HG03095 (cell line): ENCODE results near the gene PIMREG.

ENCODE experiments used
- ATAC-seq: cut with Tn5 transposase; IDR thresholded peaks from one replicate; pipeline ENCODE4 v1.9.1; 2021; ENCODE audit warnings: moderate library complexity; ENCODE audit not compliant: unreplicated experiment

PIMREG gene

DNA sequence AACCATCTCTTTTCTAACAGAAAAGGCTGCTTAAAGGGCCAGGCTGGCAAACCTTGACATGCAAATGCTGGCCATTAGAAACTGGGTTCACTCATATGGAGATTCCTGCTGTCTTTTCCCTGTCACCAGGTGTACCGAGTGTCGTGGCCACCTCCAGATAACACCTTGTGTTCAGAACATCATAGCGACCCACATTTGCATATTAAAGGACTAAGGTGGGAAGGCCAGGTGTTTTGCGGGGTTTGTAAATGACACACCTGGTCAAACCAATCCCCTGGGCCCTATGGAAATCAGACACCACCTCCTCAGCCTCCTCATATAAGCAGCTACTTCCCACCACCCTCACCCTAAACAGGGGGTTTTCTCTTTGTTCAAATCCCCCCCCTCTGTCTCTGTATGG is 6.8 kb upstream of the PIMREG start:
- ATAC-seq, result no peak

GRCh38 chr17:6437956-6438355 is 6.3 kb upstream of the PIMREG start:
- no peak for ATAC-seq

- no peak for ATAC-seq
These were observed 4.3 kb upstream of the PIMREG start for GRCh38 chr17:6439951-6440350.

DNA sequence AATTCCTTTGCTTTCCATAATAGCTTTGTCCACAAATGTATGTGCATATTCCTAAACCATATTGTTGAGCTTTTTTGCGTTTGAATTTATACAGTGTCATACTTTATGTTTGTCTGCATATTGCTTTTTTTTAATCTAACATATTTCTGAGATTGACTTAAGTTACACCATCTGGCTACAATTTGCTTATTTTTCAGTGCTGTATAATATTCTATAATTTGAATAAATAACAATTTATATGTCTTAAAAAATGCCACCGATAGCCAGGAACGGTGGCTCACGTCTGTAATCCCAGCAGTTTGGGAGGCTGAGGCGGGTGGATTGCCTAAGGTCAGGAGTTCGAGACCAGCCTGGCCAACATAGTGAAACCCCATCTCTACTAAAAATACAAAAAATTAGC is 1.5 kb upstream of the PIMREG start:
- ATAC-seq, result no peak

GRCh38 chr17:6444571-6445335 is 498 bp downstream of the PIMREG start:
- ATAC-seq, result no peak

- no peak for ATAC-seq
These were observed 2.4 kb downstream of the PIMREG start for GRCh38 chr17:6446516-6447100.

- ATAC-seq, result no peak
These were observed 4.2 kb downstream of the PIMREG start for GRCh38 chr17:6448473-6448872.

DNA sequence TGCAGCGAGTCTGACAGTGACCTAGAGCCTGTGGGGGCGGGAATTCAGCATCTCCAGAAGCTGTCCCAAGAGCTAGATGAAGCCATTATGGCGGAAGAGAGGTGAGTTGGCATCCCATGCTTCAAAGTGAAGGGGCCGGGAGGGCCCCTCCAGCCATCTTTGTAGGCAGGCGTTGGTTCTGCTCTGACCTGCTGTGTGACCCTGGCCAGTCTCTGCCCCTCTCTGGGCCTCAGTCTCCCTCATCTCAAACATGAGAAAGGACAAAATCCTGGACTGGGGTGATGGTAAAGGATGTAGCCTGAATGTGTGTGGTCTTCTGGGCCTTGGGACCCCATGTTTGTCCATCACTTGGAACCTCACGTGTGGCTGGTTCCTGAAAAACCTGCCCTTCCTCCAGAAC is 5.1 kb downstream of the PIMREG start:
- no peak for ATAC-seq

DNA sequence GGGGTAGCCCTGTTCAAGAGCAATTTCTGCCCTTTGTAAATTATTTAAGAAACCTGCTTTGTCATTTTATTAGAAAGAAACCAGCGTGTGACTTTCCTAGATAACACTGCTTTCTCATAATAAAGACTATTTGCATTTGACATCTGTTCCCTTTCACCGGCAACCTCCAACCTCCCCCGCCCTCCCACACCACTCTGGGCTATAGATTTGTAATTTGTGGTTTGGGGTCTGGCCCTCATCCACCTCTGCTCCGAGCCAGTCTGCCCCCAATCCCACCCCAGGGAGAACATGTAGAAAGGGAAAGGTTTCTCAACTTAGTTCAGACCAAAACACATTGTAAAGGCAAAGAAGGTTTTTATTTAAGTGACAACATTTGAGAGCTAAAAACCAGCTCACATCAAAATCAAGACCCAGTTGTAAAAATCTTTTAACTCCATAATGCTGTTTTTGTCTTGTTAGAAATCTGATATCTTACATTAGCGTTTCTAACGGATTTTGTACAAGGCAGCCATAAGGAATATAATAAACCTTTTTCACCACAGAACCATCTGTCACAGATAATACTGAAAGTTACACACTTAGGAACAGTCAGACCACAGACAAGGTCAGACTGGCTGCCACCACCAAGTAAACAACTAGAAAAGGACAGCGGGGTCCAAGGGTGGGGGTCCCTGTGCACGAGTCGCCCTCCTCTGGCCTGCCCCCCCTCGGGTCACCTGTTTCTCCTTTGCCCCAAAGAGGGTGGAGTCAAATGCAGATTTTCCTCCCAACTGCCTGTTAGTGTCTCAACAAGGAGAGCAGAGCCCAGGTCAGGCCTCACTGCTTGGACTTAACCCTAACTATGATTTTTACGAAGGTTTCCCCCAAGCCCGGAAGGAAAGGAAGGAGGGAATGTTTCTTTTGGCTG is 6.9 kb downstream of the PIMREG start:
- no peak for ATAC-seq

GRCh38 chr17:6452471-6453266 is 8.4 kb downstream of the PIMREG start:
- ATAC-seq, result no peak

- ATAC-seq, result no peak
These were observed 9.2 kb downstream of the PIMREG start for GRCh38 chr17:6453279-6454024.

- ATAC-seq, result no peak
These were observed 10.5 kb downstream of the PIMREG start for GRCh38 chr17:6454495-6455320.

- no peak for ATAC-seq
These were observed 11.1 kb downstream of the PIMREG start for GRCh38 chr17:6455321-6455705.

DNA sequence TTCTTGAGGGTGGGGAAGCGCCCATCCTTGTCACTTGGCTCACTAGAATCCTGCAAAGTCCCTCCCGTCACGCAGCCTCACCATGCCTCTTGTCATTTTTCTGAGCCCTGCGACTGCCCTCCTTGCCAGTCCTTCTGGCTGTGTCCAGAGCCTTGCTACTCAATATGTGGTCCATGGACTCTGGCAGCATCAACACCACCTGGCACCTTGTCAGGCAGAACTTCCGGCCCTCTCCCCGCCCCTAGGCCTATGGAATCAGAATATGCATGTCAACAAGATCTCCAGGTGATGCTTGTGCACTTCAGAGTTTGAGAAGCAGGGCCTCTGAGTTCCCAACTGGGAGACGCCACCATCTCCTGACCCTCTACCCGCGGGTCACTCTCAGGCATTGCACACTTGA is 12.1 kb downstream of the PIMREG start:
- ATAC-seq, result no peak

GRCh38 chr17:6456914-6457687 is 12.8 kb downstream of the PIMREG start:
- no peak for ATAC-seq

GRCh38 chr17:6457688-6458459 is 13.6 kb downstream of the PIMREG start:
- no peak for ATAC-seq

- ATAC-seq, result no peak
These were observed 14.2 kb downstream of the PIMREG start for GRCh38 chr17:6458460-6458950.
